Spinal cord (tissue), 10 donors: ENCODE measurements around the gene SEL1L. TPM values are rescaled to one million over a fixed set of nuclear protein-coding genes. Genes with fewer than 3 reads are reported as not detected.
"Not testable (repeated sequence)": the region's sequence is repeated elsewhere in the genome, so short reads cannot be mapped to it uniquely, and the experiment has no call there.

ENCODE experiments used
- DNase-seq, 6 donors: peaks; one replicate each; pipeline versions ENCODE4 v3.0.0 to v3.0.0-alpha.2; 2013 to 2015; ENCODE audit warnings: low spot score in 6 of 6, low read depth in 4 of 6
- H3K27ac ChIP-seq: one replicate; pipeline ENCODE4 v1.5.1; 2013; ENCODE audit warnings: low read depth, low read length, control low read depth
- H3K27me3 ChIP-seq: one replicate; pipeline ENCODE4 v1.6.1; 2013; ENCODE audit warnings: low read length; ENCODE audit not compliant: control insufficient read depth, insufficient read depth
- H3K36me3 ChIP-seq: one replicate; pipeline ENCODE4 v1.6.1; 2013; ENCODE audit warnings: low read length; ENCODE audit not compliant: control insufficient read depth, insufficient read depth
- H3K4me1 ChIP-seq: one replicate; pipeline ENCODE4 v1.6.1; 2013; ENCODE audit warnings: low read length; ENCODE audit not compliant: control insufficient read depth, insufficient read depth
- H3K4me3 ChIP-seq: one replicate; pipeline ENCODE4 v1.5.1; 2013; ENCODE audit warnings: low read depth, low read length, control low read depth
- H3K9me3 ChIP-seq: one replicate; pipeline ENCODE4 v1.6.1; 2013; ENCODE audit warnings: low read length; ENCODE audit not compliant: control insufficient read depth, insufficient read depth
- WGBS: methylation state at CpG from one replicate; pipeline ENCODE4 v1.1.5; 2013; ENCODE audit warnings: missing lambda C conversion rate; ENCODE audit not compliant: insufficient coverage; 5-methylcytosine and 5-hydroxymethylcytosine counted together
- polyA plus RNA-seq, 2 donors: library from polyadenylated mRNA; unstranded; fragments of 120-200 nt; gene quantifications; one replicate each; pipeline ENCODE4 v1.2.1, GENCODE V29; 2013; ENCODE audit not compliant: insufficient read length in 2 of 2
- total RNA-seq, 2 donors: library from RNA; depleted of rRNA in 1 of 2; stranded (reverse); fragments of 120-200 nt in 1 of 2; fragments of >200 nt in 1 of 2; gene quantifications; one replicate each; pipeline versions ENCODE4 v1.2.3 to v1.2.4, GENCODE V29; 2013 to 2014
- donor health status: healthy.

The SEL1L gene
- total and polyA plus RNA-seq, 4 donors: 34.2 to 82.7 (median 48.7) TPM

DNA sequence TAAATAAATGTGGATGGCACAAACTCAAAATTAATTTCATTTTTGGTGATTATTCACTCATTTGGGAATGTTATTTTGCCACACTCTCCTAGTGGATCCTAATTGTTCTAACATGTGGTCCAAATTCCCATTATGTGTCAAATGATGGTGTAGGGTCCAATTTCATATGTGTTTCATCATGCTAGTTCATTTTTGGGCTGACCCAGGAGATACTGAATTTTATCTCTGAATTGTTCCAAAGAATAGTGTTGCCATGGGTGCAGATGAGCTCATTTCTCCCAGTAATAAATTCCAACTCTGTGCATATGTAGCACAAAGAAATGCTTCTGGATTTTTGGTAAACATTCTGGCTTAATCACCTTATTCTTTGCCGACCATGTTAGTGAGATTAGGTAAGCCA is 23.5 kb upstream of the SEL1L start:
- WGBS: no CpG with 5 or more reads among the region's 1 CpG
- no peak for DNase-seq
- Histone ChIP-seq H3K27me3 (no peaks in the 10 kb centered on the region), H3K9me3 (no peaks in the 10 kb centered on the region), H3K27ac (no peak overlapping the region), H3K4me3 (no peak overlapping the region), H3K4me1 (no peaks in the 10 kb centered on the region), H3K36me3 (no peaks in the 10 kb centered on the region)

- H3K27me3 ChIP-seq: no peaks in the 10 kb centered on the region
- H3K27ac ChIP-seq: no peak overlapping the region
- no peaks in the 10 kb centered on the region for H3K9me3 ChIP-seq
- no CpG with 5 or more reads among the region's 2 CpGs for WGBS
- no peak overlapping the region for H3K4me3 ChIP-seq
- DNase-seq: no peak
- no peaks in the 10 kb centered on the region for H3K4me1 ChIP-seq
- no peaks in the 10 kb centered on the region for H3K36me3 ChIP-seq
Measured at GRCh38 chr14:81555684-81556083, 22.0 kb upstream of the SEL1L start.

DNA sequence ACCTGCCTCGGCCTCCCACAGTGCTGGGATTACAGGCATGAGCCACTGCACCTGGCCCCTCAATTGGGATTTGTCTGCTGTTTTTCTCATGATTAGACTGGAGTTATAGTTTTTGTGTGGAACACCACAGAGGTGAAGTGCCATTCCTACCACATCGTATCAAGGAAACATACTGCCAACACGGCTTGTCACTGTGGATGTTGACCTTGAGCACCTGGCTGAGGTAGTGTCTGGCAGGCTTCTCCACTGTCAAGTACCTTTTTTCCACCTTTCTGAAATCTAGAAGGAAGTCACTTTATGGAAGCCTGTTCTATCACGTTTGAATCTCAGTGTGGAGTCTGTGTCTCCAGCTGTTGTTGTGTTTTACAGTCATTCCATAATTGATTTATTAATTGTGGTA is 21.4 kb upstream of the SEL1L start:
- no peaks in the 10 kb centered on the region for H3K36me3 ChIP-seq
- H3K27ac ChIP-seq: no peak overlapping the region
- 82% methylated on average over 2 of the region's 4 CpGs for WGBS
- H3K27me3 ChIP-seq: no peaks in the 10 kb centered on the region
- no peaks in the 10 kb centered on the region for H3K9me3 ChIP-seq
- no peak overlapping the region for H3K4me3 ChIP-seq
- DNase-seq: no peak
- no peaks in the 10 kb centered on the region for H3K4me1 ChIP-seq

DNA sequence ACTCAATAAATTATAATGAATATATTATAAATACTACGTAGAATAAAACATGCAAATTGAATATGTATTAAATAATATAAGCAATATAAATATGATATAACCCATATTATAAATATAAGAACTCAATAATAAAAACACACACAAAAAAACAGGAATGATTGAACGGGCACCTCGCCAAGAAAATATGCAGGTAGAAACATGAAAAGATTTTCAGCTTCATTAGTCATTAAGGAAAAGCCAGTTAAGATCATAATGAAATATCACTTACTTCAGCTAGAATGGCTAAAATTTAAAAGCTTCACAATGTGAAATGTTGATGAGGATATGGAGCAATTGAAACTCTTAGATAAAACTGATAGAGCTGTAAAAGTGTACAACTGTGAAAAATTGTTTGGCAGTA is 17.8 kb upstream of the SEL1L start:
- no peaks in the 10 kb centered on the region for H3K27me3 ChIP-seq
- H3K4me3 ChIP-seq: no peak overlapping the region
- H3K36me3 ChIP-seq: no peaks in the 10 kb centered on the region
- no peaks in the 10 kb centered on the region for H3K9me3 ChIP-seq
- no CpG with 5 or more reads among the region's 3 CpGs for WGBS
- H3K27ac ChIP-seq: no peak overlapping the region
- H3K4me1 ChIP-seq: no peaks in the 10 kb centered on the region
- DNase-seq: no peak

DNA sequence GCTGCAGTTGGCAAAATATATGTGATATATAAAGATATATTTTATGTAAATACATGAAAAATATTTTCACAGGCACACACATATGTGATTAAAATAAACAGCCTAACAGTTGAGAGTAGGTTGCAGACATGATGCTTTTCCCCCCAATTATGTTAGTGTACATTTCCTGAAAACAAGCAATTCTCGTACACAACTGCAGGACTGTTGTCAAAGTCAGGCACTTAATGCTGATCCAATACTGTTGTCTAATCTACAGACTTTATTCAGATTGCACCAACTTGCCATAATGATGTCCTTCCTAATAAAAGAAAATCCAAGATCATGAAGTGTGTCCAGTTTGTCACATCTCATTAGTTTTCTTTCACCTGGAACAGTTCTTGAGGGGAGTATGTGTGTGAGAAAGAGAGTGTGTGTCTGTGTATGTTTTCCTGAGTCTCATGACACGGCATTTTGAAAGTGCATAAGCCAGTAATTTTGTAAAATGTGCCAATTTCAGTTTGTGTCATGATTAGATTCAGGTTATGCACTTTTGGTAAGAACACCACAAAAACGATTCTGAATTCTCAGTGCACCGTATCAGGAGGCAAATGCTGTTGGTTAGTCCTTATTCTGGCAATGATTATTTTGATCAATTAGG is 16.5 kb upstream of the SEL1L start:
- H3K27me3 ChIP-seq: no peaks in the 10 kb centered on the region
- H3K36me3 ChIP-seq: no peaks in the 10 kb centered on the region
- H3K4me3 ChIP-seq: no peak overlapping the region
- H3K9me3 ChIP-seq: no peaks in the 10 kb centered on the region
- no peak for DNase-seq
- 83% methylated on average over 2 of the region's 4 CpGs for WGBS
- H3K4me1 ChIP-seq: no peaks in the 10 kb centered on the region
- no peak overlapping the region for H3K27ac ChIP-seq

DNA sequence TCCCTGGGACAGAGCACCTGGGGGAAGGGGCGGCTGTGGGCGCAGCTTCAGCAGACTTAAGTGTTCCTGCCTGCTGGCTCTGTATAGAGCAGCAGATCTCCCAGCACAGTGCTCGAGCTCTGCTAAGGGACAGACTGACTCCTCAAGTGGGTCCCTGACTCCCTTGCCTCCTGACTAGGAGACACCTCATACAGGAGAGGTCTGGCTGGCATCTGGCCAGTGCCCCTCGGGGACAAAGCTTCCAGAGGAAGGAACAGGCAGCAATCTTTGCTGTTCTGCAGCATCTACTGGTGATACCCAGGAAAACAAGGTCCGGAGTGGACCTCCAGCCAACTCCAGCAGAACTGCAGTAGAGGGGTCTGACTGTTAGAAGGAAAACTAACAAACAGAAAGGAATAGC is 7.6 kb upstream of the SEL1L start:
- not testable (repeated sequence) for H3K36me3 ChIP-seq, H3K27me3 ChIP-seq, H3K9me3 ChIP-seq, H3K4me1 ChIP-seq, H3K27ac ChIP-seq, H3K4me3 ChIP-seq, DNase-seq
- whole genome bisulfite sequencing: 92% methylated on average over 4 of the region's 5 CpGs

GRCh38 chr14:81537193-81537592 is 3.5 kb upstream of the SEL1L start:
- Histone ChIP-seq H3K4me3 (no peak overlapping the region), H3K27ac (no peak overlapping the region), H3K9me3 (no peaks in the 10 kb centered on the region), H3K27me3 (no peaks in the 10 kb centered on the region), H3K36me3 (no peaks in the 10 kb centered on the region), H3K4me1 (no peaks in the 10 kb centered on the region)
- no CpG with 5 or more reads among the region's 2 CpGs for WGBS
- no peak for DNase-seq

- DNase-seq: no peak
- WGBS: 40% methylated on average over 2 of the region's 2 CpGs
- H3K27ac ChIP-seq: no peak overlapping the region
Measured at GRCh38 chr14:81536241-81536771, 2.7 kb upstream of the SEL1L start.

GRCh38 chr14:81535396-81536164 is 1.9 kb upstream of the SEL1L start:
- DNase-seq: no peak
- peaks cover 5% of the 10 kb centered on the region for H3K4me1 ChIP-seq
- no peak overlapping the region for H3K4me3 ChIP-seq
- no peaks in the 10 kb centered on the region for H3K27me3 ChIP-seq
- peaks cover 3% of the 10 kb centered on the region for H3K36me3 ChIP-seq
- WGBS: 80% methylated on average over 2 of the region's 3 CpGs
- no peaks in the 10 kb centered on the region for H3K9me3 ChIP-seq
- no peak overlapping the region for H3K27ac ChIP-seq

More at GRCh38 chr14:81536241-81536771, 2.7 kb upstream of the SEL1L start:
- Histone ChIP-seq H3K36me3 (peaks cover 3% of the 10 kb centered on the region), H3K9me3 (no peaks in the 10 kb centered on the region), H3K4me3 (no peak overlapping the region), H3K27me3 (no peaks in the 10 kb centered on the region), H3K4me1 (peaks cover 4% of the 10 kb centered on the region)
